HG03139 (cell line): ENCODE measurements around the gene IMMP2L.
"Not testable (repeated sequence)": the region's sequence is repeated elsewhere in the genome, so short reads cannot be mapped to it uniquely, and the experiment has no call there.

ENCODE experiments used
- ATAC-seq: cut with Tn5 transposase; IDR thresholded peaks from one replicate; pipeline ENCODE4 v1.9.1; 2021; ENCODE audit not compliant: unreplicated experiment

IMMP2L gene

GRCh38 chr7:111358915-111359314, 203.4 kb downstream of the IMMP2L start:
- no peak for ATAC-seq

GRCh38 chr7:111357691-111358090, 204.6 kb downstream of the IMMP2L start:
- ATAC-seq: no peak

- no peak for ATAC-seq
Observed at GRCh38 chr7:111356941-111357340, 205.4 kb downstream of the IMMP2L start.

- ATAC-seq: no peak
Observed at GRCh38 chr7:111352319-111352718, 210.0 kb downstream of the IMMP2L start.

GRCh38 chr7:111346219-111346618, 216.1 kb downstream of the IMMP2L start:
- ATAC-seq: no peak

- ATAC-seq: no peak
Observed at GRCh38 chr7:111343017-111343416, 219.3 kb downstream of the IMMP2L start.

- no peak for ATAC-seq
Observed at GRCh38 chr7:111339006-111339405, 223.3 kb downstream of the IMMP2L start.

- no peak for ATAC-seq
Observed at GRCh38 chr7:111333010-111333409, 229.3 kb downstream of the IMMP2L start.

- ATAC-seq: no peak
Observed at GRCh38 chr7:111330235-111330523, 232.1 kb downstream of the IMMP2L start.

- no peak for ATAC-seq
Observed at GRCh38 chr7:111329367-111330234, 232.7 kb downstream of the IMMP2L start.

- ATAC-seq: no peak
Observed at GRCh38 chr7:111328487-111328886, 233.8 kb downstream of the IMMP2L start.

- no peak for ATAC-seq
Observed at GRCh38 chr7:111324776-111325175, 237.5 kb downstream of the IMMP2L start.

GRCh38 chr7:111324228-111324627, 238.1 kb downstream of the IMMP2L start:
- peak; percentile 77 for ATAC-seq

GRCh38 chr7:111323670-111324069, 238.6 kb downstream of the IMMP2L start:
- not testable (repeated sequence) for ATAC-seq

- ATAC-seq: no peak
Observed at GRCh38 chr7:111320133-111320532, 242.2 kb downstream of the IMMP2L start.

- ATAC-seq: no peak
Observed at GRCh38 chr7:111312966-111313365, 249.3 kb downstream of the IMMP2L start.

GRCh38 chr7:111308691-111309090, 253.6 kb downstream of the IMMP2L start:
- no peak for ATAC-seq

GRCh38 chr7:111301891-111302290, 260.4 kb downstream of the IMMP2L start:
- ATAC-seq: no peak

- ATAC-seq: no peak
Observed at GRCh38 chr7:111294494-111294893, 267.8 kb downstream of the IMMP2L start.

GRCh38 chr7:111292026-111292470, 270.2 kb downstream of the IMMP2L start:
- no peak for ATAC-seq

- ATAC-seq: no peak
Observed at GRCh38 chr7:111290982-111291381, 271.3 kb downstream of the IMMP2L start.

- no peak for ATAC-seq
Observed at GRCh38 chr7:111290419-111290818, 271.9 kb downstream of the IMMP2L start.

- ATAC-seq: not testable (repeated sequence)
Observed at GRCh38 chr7:111288441-111288840, 273.9 kb downstream of the IMMP2L start.
